Stomach (tissue), 4 donors: ENCODE measurements around the gene OR10G6.

ENCODE experiments used
- CTCF ChIP-seq, 7 experiments: fragments of 450-650 bp in 4 of 7; fragments of 200-600 bp in 3 of 7; sonication (generic) in 3 of 7; IDR thresholded peaks; one replicate each; pipeline ENCODE4 v1.5.1; 2016 to 2019; ENCODE audit warnings: antibody characterized with exemption in 7 of 7, control low read depth in 2 of 7, mild to moderate bottlenecking in 1 of 7
- POLR2AphosphoS5 ChIP-seq, 3 donors: sonication (generic); formaldehyde crosslinking; IDR thresholded peaks; one replicate each; pipeline ENCODE4 v1.6.1; 2016; ENCODE audit warnings: antibody characterized with exemption in 3 of 3

DNA sequence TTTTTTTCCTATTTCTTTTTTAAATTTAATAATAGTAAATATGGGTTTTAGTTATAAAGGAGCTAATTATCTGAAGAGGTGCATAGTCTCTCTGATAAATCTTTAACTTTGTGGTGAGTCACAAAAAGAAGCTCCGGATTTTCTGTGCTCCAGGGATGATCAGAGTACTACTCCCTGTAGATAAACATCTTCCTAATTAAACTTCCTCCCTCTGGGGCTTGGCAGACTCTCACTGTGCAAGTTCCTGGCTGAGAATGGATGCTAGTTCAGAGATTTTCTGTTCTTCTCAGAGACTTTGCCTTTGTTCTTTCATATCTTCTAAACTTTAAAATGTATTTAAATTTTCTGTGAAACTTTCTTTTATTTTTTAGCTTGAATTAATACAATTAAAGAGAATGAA is 46.3 kb upstream of the OR10G6 start, which contains the start of gene OR10G7:
- TF ChIP-seq CTCF (IDR thresholded peaks at IDR 0.05) (no peak), POLR2AphosphoS5 (IDR thresholded peaks at IDR 0.05) (no peak)
